DND-41 (cell line): Measurements from ENCODE around the gene GDF9.

ENCODE experiments used
- CTCF ChIP-seq: IDR thresholded peaks from 2 replicates; pipeline ENCODE4 v1.5.1; 2012; ENCODE audit warnings: borderline replicate concordance, low read length, moderate library complexity, mild to moderate bottlenecking; ENCODE audit not compliant: poor library complexity, severe bottlenecking; ENCODE audit errors: extremely low read depth
- EZH2 ChIP-seq: IDR thresholded peaks from 3 replicates; pipeline ENCODE4 v1.6.1; 2012; ENCODE audit warnings: borderline replicate concordance, low read depth, mild to moderate bottlenecking, moderate library complexity, low read length, inconsistent platforms; ENCODE audit not compliant: severe bottlenecking

GRCh38 chr5:132830436-132831094 is 35.7 kb downstream of the GDF9 start, which contains the start of gene SHROOM1:
- TF ChIP-seq EZH2 (no peak), CTCF (no peak)
